Urothelium cell line (cell line): ENCODE results near the gene TENM4.

Experiments
- DNase-seq: peaks from one replicate; pipeline ENCODE4 v3.0.0; 2011; ENCODE audit warnings: low spot score, mixed read lengths
- FAIRE-seq: peaks from 2 replicates; lab custom pipeline; 2011; peaks lifted over from hg19 to GRCh38; lab: Jason Lieb, UNC

TENM4 gene

GRCh38 chr11:79422866-79423265, 18.0 kb downstream of the TENM4 start:
- no peak for FAIRE-seq
- DNase-seq: no peak

DNA sequence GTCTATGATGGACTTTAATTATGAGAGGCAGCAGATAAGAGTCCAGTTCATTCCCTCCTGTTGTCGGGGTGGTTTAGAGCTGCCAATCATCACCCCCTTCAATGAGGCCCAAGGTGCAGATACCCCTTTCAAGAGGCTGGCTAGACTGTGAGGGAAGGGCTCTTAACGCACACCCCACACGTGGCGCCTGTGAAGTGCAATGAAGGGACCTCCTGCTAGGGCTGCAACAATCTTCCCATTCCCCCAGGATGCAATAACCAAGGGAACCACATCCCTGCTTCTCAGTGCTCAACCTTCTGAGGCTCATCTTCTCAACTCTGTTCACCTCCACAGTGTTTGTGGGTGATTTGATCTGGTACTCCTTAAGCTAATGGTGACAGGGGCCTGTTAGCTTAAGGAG, 19.0 kb downstream of the TENM4 start:
- no peak for FAIRE-seq
- no peak for DNase-seq

- DNase-seq (peak; percentile 95), FAIRE-seq (peak; percentile 97)
Observed at GRCh38 chr11:79419120-79419519, 21.7 kb downstream of the TENM4 start.

- FAIRE-seq: no peak
- DNase-seq: no peak
Observed at GRCh38 chr11:79418241-79418640, 22.6 kb downstream of the TENM4 start.

GRCh38 chr11:79417069-79417920, 23.5 kb downstream of the TENM4 start:
- DNase-seq (no peak), FAIRE-seq (no peak)

- FAIRE-seq (no peak), DNase-seq (no peak)
Observed at GRCh38 chr11:79415912-79416311, 24.9 kb downstream of the TENM4 start.

- peak; percentile 80 for FAIRE-seq
Observed at GRCh38 chr11:79415411-79415810, 25.4 kb downstream of the TENM4 start.

GRCh38 chr11:79414644-79415317, 26.0 kb downstream of the TENM4 start:
- peak; percentile 72 for DNase-seq
- FAIRE-seq: peak; percentile 80

More at GRCh38 chr11:79415411-79415810, 25.4 kb downstream of the TENM4 start:
- DNase-seq: no peak

- DNase-seq: no peak
- FAIRE-seq: peak; percentile 75
Observed at GRCh38 chr11:79414041-79414440, 26.8 kb downstream of the TENM4 start.

GRCh38 chr11:79413268-79413667, 27.6 kb downstream of the TENM4 start:
- FAIRE-seq: peak; percentile 37
- peak; percentile 50 for DNase-seq

DNA sequence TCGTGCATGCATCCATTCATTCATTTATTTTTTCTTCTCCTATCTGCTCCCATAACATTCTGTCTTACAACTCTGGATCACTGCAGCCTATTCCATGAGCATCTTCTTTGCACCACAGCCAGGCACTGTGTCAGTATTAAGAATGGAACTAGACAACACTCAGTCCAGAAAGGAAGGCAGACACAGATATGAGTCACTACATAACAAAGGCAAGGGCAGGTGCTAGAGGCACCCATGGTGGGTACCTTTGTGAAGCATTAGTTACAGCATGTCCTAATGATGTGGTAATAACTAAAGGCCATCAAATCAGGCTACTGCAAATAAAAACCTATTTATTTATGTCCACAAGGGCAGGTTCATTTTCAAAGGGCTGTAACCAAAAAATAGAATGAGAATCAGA, 28.1 kb downstream of the TENM4 start:
- DNase-seq (peak; percentile 61), FAIRE-seq (peak; percentile 50)

DNA sequence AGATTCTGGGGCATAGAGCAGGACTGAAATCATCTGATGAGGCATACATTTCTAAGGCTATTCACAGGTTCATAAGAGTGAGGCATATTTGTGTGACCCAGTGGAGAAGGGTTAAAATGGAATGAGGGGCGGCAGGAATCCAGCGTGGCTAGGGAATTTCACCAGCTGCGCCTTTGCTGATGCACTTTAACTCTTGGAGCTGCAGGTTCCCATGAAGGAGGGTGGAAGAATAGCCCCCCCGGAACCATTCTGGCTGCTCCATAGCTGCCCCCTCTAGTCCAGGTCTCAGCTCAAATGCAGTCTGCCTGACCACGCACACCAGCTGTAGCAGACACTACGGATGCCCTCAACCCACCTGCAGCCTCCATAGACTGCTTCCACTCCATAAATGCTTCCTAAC, 31.5 kb downstream of the TENM4 start:
- no peak for DNase-seq
- peak; percentile 40 for FAIRE-seq

DNA sequence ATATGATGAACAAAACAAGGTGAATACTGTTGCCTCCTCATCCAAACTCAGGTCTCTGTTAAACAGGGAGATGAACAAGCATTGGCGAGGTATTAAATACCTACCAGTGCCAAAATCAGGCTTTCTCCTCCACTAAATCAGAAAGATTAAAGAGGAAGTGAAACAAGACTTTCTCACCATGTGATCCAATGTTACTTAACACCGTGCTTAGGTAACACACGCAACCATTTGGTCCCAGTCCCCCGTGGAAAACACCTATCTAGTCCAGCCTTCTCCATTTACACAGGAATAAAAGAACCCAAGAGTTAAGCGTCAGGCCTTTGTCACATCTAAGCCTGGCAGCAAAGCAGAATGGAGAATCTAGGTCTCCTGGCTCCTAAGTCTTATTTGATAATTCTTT, 34.5 kb downstream of the TENM4 start:
- FAIRE-seq (no peak), DNase-seq (no peak)

- no peak for DNase-seq
- no peak for FAIRE-seq
Observed at GRCh38 chr11:79404806-79405205, 36.0 kb downstream of the TENM4 start.

- no peak for DNase-seq
- no peak for FAIRE-seq
Observed at GRCh38 chr11:79404325-79404724, 36.5 kb downstream of the TENM4 start.

GRCh38 chr11:79403839-79404238, 37.0 kb downstream of the TENM4 start:
- no peak for FAIRE-seq
- no peak for DNase-seq

DNA sequence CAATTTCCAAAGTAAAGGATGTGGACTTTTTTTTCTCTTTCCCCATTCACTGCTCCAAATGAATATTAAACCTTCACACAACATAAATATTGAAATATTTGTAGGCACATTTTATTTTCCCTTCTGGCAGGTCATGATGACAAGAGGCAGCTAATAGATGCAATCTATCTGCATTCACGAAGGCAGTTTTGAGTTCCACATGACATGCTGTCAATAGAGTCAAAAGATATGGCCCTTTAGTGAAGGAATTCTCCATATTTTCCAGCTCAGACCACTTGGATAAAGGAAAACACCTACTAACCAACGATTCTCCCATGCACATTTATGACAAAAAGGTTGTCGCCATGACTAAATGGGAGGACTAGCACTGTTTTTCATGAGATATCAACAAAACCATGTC, 37.9 kb downstream of the TENM4 start:
- FAIRE-seq (no peak), DNase-seq (no peak)

GRCh38 chr11:79400717-79401330, 40.0 kb downstream of the TENM4 start:
- no peak for DNase-seq
- FAIRE-seq: no peak

- FAIRE-seq: no peak
- no peak for DNase-seq
Observed at GRCh38 chr11:79400206-79400605, 40.6 kb downstream of the TENM4 start.

GRCh38 chr11:79397252-79397651, 43.6 kb downstream of the TENM4 start:
- DNase-seq (no peak), FAIRE-seq (no peak)

DNA sequence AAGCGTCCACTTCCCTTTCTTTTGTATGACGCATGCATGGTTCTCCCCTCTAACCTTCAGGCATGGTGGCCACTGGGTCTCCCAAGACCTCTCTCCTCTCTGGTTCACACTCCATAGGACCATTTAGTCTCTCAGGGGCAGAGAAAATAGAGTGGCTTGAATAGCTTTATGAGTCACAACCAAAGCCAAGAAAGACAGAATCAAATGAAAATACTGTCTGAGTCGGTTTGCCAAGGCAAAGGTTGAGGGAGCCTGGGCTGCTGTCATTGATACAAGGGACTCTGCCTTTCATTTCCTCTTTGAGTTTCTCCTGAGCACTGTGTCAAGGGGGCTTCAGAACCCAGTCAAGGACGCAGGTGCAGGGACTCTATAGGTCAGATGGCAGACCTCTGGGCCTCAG, 44.2 kb downstream of the TENM4 start:
- FAIRE-seq (no peak), DNase-seq (no peak)

GRCh38 chr11:79396001-79396400, 44.8 kb downstream of the TENM4 start:
- peak; percentile 50 for FAIRE-seq
- DNase-seq: no peak
